Activated CD8-positive, alpha-beta T cell treated with anti-CD3 and anti-CD28 coated beads, Interleukin-2, amount 10 ng/mL, durations not matched to agents 7 days and 5 days (primary cell): ENCODE results near the gene HSH2D. TPM values are rescaled to one million over a fixed set of nuclear protein-coding genes. Genes with fewer than 3 reads are reported as not detected.

ENCODE experiments used
- ATAC-seq: fragments of 150-1000 bp; cut with Tn5 transposase; one replicate; pipeline ENCODE4 v1.10.0; 2021; ENCODE audit warnings: moderate library complexity
- CTCF ChIA-PET: fragments of 350-600 bp; sonication (Branson Sonifier 250); formaldehyde crosslinking; loops from one replicate; lab custom pipeline; 2021; ENCODE audit warnings: antibody characterized with exemption; lab: Charles Lee
- POLR2A ChIA-PET: fragments of 350-600 bp; sonication (Branson Sonifier 250); formaldehyde crosslinking; loops from one replicate; lab custom pipeline; 2021; ENCODE audit warnings: antibody characterized with exemption; lab: Charles Lee
- DNase-seq: peaks from one replicate; pipeline ENCODE4 v3.0.0-alpha.2; 2020
- H3K27ac Mint-ChIP-seq: one replicate; pipeline ENCODE4 v1.8.0; 2021; ENCODE audit warnings: mild to moderate bottlenecking, mixed read lengths
- H3K27me3 Mint-ChIP-seq: one replicate; pipeline ENCODE4 v1.8.0; 2021; ENCODE audit warnings: low read depth, mixed read lengths
- H3K36me3 Mint-ChIP-seq: one replicate; pipeline ENCODE4 v1.8.0; 2021; ENCODE audit warnings: low read depth, mixed read lengths
- H3K4me1 Mint-ChIP-seq: one replicate; pipeline ENCODE4 v1.8.0; 2021; ENCODE audit warnings: low read depth, mixed read lengths
- H3K4me3 Mint-ChIP-seq: one replicate; pipeline ENCODE4 v1.8.0; 2021; ENCODE audit warnings: mild to moderate bottlenecking, mixed read lengths
- H3K9me3 Mint-ChIP-seq: one replicate; pipeline ENCODE4 v1.8.0; 2022; ENCODE audit warnings: mixed read lengths; ENCODE audit not compliant: insufficient read depth
- total RNA-seq, 2 experiments: library from RNA; stranded (reverse); gene quantifications; one replicate each; pipeline ENCODE4 v1.2.3, GENCODE V29; 2021

HSH2D gene
- total RNA-seq, 2 experiments from 2014 or later: 83.6 to 84.3 TPM

DNA sequence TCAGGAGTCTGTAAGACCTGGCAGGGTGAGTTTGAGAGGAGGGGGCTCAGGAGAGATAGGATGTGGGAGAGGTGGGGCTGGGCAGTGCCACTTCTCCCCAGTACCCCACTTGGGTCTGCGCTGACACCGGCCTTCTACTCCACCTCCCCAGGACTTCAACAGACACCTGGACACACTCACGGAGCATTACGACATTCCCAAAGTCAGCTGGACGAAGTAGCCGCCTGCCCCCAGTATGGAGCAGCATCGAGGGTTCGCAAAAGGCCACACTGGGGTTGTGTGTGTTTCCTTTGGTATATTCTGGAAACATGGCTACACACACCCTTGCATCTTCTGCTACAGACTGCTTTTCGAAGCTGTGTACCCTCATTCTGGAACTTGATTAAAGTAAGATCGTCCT lies 47.3 kb downstream of the HSH2D start:
- Mint-ChIP-seq H3K27me3 (no peaks in the 10 kb centered on the region), H3K9me3 (no peaks in the 10 kb centered on the region), H3K4me1 (peaks cover 23% of the 10 kb centered on the region), H3K4me3 (no peak overlapping the region), H3K27ac (no peak overlapping the region), H3K36me3 (peaks cover 47% of the 10 kb centered on the region)
- no peak for DNase-seq
- no peak for ATAC-seq
- POLR2A ChIA-PET: interaction anchor here (0.6 kb wide), 1 partner anchor 180 kb away, joined by 3 read pairs; no protein-coding TSS in a partner anchor
- CTCF ChIA-PET: no interaction called here

DNA sequence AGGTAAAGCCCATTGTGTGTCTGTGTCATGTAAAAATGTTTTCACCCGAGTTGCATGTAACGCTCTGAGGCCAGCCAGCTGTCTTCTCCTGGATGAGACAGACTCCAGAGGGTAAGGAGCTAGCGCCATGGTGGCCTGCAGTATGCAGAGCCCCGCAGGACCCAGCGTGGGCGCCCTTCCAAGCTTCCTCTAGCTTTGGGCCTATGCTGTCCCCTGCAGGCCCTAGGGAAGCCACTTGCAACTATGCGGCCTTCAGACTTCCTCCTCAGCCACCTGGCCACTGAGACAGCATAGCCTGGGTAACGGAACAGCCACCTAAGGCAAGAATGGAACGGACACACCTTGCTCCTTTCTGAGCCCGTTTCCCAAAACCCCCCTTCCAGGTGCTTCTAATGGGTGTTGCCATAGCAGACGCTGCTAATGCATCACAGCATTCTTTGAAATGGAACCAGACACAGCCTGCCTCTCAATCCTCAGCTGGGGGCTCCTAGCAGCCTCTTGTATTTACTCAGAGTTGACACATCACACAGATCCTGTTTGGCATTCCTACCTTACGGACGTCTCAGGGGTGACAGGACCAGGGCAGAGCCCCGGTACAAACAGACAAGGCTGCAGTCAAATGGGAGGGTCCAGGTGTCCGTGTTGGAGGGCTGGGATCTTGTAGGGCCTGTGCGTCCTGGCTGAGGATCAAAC lies 47.9 kb downstream of the HSH2D start:
- POLR2A ChIA-PET: no interaction called here
- Mint-ChIP-seq H3K4me1 (peaks cover 18% of the 10 kb centered on the region), H3K27me3 (no peaks in the 10 kb centered on the region), H3K27ac (no peak overlapping the region), H3K9me3 (no peaks in the 10 kb centered on the region), H3K4me3 (no peak overlapping the region), H3K36me3 (peaks cover 46% of the 10 kb centered on the region)
- DNase-seq: no peak
- peak; percentile 8 for ATAC-seq
- CTCF ChIA-PET: no interaction called here

DNA sequence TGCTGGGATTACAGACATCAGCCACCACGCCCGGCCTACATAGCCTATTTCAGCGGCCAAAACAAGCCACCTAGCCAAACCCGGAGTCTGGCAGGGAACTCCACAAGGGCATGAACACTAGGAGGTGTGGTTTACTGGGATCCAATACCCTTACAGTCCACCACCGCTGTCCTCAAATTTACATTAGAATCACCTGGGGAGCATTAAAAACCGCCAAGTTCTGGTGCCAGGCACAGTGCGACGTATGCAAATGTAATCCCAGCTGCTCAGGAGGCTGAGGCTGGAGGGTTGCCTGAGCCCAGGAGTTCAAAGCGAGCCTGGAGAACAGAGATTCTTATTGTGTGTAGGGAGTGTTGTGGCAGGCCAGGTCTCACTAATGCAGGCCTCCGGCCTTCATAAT lies 50.0 kb downstream of the HSH2D start:
- ChIA-PET CTCF (interaction anchor here (0.9 to 3.5 kb wide), 2 partner anchors 9 to 152 kb away, joined by 6 to 29 read pairs; partner anchors contain the start of gene FAM32A), POLR2A (interaction anchor here (1.8 kb wide), 1 partner anchor 8 kb away, joined by 12 read pairs; the partner anchor contains the start of gene FAM32A)
- Mint-ChIP-seq H3K36me3 (peaks cover 34% of the 10 kb centered on the region), H3K4me3 (no peak overlapping the region), H3K4me1 (peaks cover 17% of the 10 kb centered on the region), H3K9me3 (no peaks in the 10 kb centered on the region), H3K27me3 (no peaks in the 10 kb centered on the region), H3K27ac (no peak overlapping the region)
- DNase-seq: no peak
- no peak for ATAC-seq

DNA sequence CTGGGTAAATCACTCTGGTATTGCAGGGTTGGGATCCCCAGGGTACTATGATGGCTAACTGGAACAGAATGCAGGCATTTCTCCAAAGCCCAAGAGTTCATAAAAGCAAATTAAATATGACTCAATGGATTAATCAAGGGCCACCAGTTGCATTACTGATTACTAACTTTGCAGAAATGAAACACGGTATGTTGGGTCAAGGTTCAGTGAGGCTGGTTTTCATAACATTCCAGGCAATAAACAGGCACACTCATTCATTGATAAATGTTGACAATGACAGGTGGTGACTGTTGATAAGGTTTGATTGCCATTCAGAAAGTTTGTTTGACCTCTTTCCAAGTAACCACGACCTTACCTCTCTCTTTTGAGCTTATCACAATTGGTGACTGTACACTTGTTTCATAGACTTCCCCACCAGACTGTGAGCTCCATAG lies 53.7 kb downstream of the HSH2D start:
- Mint-ChIP-seq H3K9me3 (no peaks in the 10 kb centered on the region), H3K4me1 (peaks cover 46% of the 10 kb centered on the region), H3K4me3 (peak overlapping the region; percentile 97), H3K36me3 (peaks cover 35% of the 10 kb centered on the region), H3K27me3 (no peaks in the 10 kb centered on the region), H3K27ac (peak overlapping the region; percentile 95)
- ChIA-PET CTCF (interaction anchor here (0.8 to 3.7 kb wide), 7 partner anchors 9 to 189 kb away, joined by 3 to 22 read pairs (median 5); partner anchors contain the start of genes FAM32A and HSH2D), POLR2A (interaction anchor here (0.8 to 2.0 kb wide), 10 partner anchors 9 to 274 kb away, joined by 3 to 16 read pairs (median 3); partner anchors contain the start of genes FAM32A, KLF2 and TPM4)
- DNase-seq (no peak), ATAC-seq (no peak)

DNA sequence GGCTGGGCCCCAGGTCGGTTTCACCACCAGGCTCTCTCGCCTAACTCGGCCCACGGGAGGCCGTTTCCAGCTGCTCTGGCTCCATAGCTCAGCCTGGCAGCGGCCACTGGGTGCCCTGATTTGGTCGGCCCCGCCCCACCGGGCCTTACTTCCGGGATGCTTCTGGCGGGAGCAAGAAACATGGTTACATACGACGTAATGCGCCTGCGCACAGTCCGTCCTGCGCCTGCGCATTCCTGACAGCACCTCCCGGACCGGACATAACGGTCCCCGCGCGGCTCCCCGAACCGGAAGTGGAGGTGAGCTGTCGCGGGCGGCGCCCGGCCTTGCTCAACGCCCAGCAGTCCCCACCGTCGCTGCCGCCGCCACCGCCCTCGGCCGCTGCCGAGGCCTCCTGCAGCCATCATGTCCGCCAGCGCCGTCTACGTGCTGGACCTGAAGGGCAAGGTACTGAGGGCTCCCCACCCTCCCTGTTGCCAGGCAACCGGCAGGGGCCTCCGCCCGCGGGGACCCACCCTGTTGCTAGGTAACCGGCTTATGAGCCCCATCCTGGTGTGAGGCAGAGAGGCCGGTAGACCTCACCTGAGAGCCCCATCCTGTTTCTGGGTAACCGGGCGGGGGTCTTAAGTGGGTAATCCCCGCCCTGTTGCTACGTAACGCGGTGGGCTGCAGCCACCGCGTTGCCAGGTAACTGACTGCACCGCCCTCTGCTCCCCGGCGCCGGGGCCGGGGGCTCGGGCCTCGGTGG lies 54.3 kb downstream of the HSH2D start, which contains the start of gene AP1M1:
Gene AP1M1 (plus strand): TSS at position 290 of the 748 bp plus-strand sequence. CDS start 116 bp downstream, at position 406.
- ChIA-PET POLR2A (interaction anchor here (0.6 to 2.0 kb wide), 12 partner anchors 9 to 273 kb away, joined by 3 to 16 read pairs (median 3); partner anchors contain the start of genes FAM32A, KLF2 and TPM4), CTCF (interaction anchor here (0.8 to 3.7 kb wide), 7 partner anchors 10 to 189 kb away, joined by 3 to 22 read pairs (median 5); partner anchors contain the start of genes FAM32A and HSH2D)
- Mint-ChIP-seq H3K4me1 (peaks cover 52% of the 10 kb centered on the region), H3K9me3 (no peaks in the 10 kb centered on the region), H3K36me3 (peaks cover 40% of the 10 kb centered on the region), H3K4me3 (peak within 1 kb of the TSS; percentile 97), H3K27me3 (no peaks in the 10 kb centered on the region), H3K27ac (peak within 1 kb of the TSS; percentile 95)
- peak; percentile 99 for DNase-seq
- peak; percentile 93 for ATAC-seq

DNA sequence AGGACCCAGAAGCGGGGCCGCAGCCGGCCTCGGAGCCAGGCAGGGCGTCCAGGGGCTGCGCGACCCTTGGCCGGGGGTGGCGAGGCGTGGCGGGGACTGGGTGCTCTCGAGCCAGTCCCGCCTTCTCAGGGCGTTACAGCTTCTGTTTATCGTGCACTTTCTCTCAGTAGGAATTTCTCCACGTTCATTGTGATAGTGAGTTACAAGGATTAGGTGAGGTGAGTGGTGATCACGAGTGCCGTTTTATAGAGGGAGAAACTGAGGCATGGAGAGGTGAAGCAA lies 54.8 kb downstream of the HSH2D start:
- ChIA-PET POLR2A (interaction anchor here (0.6 to 2.0 kb wide), 9 partner anchors 9 to 273 kb away, joined by 3 to 16 read pairs (median 3); partner anchors contain the start of gene FAM32A), CTCF (interaction anchor here (1.2 to 3.7 kb wide), 6 partner anchors 13 to 188 kb away, joined by 3 to 22 read pairs (median 8); partner anchors contain the start of gene FAM32A)
- Mint-ChIP-seq H3K4me1 (peaks cover 57% of the 10 kb centered on the region), H3K27me3 (no peaks in the 10 kb centered on the region), H3K27ac (peak overlapping the region; percentile 82), H3K36me3 (peaks cover 44% of the 10 kb centered on the region), H3K4me3 (peak overlapping the region; percentile 97), H3K9me3 (no peaks in the 10 kb centered on the region)
- ATAC-seq (no peak), DNase-seq (no peak)

DNA sequence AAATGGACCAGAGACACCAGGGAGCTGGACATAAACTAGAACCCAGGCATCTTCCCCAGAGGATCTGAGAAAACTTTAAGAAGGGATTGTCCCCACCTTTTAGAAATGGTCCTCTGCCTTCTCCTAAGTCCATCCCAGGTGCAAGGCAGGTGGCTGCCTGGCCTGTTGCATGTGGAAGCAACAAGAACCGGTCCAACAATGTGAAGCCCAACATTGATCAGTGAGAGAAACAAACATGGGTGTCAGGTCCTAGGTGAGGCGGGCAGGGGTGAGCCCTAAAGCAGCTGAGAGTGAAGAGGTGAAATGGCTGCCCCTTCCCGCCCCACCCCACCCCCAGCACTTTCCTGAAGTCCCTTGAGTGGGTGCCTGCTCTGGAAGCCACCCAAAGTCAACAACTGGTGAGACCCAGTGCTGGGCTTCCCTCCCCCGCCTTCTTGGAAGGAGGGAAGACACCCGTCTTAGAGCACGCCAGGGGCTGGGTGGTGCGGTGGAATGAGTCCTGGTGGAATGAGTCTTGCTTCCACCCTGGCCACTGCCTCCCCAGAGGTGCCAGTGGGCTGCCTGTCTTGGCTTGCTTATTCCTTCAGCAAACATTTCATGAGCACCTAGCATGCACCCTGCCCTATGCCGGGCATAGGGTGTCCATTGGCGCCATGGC lies 55.9 kb downstream of the HSH2D start:
- H3K27ac Mint-ChIP-seq: peak overlapping the region; percentile 82
- POLR2A ChIA-PET: interaction anchor here (0.6 to 1.5 kb wide), 3 partner anchors 19 to 128 kb away, joined by 3 to 4 read pairs (median 3); no protein-coding TSS in a partner anchor

DNA sequence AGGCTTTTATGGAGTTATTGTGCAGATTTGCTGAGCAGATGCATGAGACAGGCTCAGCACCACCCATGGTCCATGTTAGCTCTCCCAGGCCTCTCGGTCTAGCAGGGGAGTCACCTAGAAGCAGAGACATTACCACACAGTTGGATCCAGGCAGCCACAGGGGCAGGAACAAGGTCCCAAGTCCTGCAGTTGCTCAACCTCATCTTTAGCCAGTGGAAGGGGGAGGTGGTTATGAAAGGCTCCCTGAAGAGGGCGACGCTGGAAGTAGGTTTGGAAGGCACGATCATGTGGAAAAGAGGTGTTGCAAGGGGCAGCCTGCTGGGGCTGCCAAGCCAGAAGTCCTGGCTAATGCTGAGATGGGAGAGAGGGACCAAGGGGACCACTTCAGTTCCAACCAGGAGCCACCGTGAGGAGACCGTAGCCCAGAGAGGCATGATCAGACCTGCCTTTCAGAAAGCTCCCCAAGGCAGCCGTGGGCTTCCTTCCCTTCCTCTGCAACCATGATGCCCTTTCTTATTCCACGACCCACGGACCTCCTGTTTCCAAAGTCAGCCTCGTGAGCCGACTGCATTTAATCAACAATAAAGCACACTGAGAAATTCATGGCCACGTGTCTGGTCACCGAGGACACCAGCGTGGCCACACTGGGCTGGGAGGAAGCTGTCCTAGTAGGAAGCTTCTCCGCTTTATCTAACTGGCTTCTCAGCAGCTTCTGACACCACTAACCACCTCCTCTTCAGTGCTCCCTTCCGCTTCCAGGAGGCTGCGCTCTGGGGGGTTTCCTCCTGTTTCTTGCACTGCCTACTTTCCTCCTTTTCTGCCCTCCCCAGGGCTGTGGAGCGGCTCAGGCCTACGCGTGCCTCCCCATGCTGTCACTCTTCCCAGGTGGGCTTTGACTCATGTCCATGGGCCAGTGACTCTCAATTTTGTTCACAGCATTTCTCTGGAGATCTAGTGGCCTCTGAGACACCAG lies 56.8 kb downstream of the HSH2D start:
- H3K9me3 Mint-ChIP-seq: no peaks in the 10 kb centered on the region
- CTCF ChIA-PET: interaction anchor here (1.0 to 2.1 kb wide), 3 partner anchors 159 to 183 kb away, joined by 3 to 6 read pairs (median 3); no protein-coding TSS in a partner anchor
- ATAC-seq: no peak
- H3K27ac Mint-ChIP-seq: peak overlapping the region; percentile 81
- peaks cover 66% of the 10 kb centered on the region for H3K4me1 Mint-ChIP-seq
- no peaks in the 10 kb centered on the region for H3K27me3 Mint-ChIP-seq
- POLR2A ChIA-PET: interaction anchor here (0.6 to 1.5 kb wide), 3 partner anchors 15 to 127 kb away, joined by 3 to 4 read pairs (median 4); partner anchors contain the start of gene FAM32A
- peaks cover 53% of the 10 kb centered on the region for H3K36me3 Mint-ChIP-seq
- peak; percentile 32 for DNase-seq
- peak overlapping the region; percentile 66 for H3K4me3 Mint-ChIP-seq

More for the DNA sequence above, 55.9 kb downstream of the HSH2D start:
- Mint-ChIP-seq H3K9me3 (no peaks in the 10 kb centered on the region), H3K36me3 (peaks cover 51% of the 10 kb centered on the region), H3K27me3 (no peaks in the 10 kb centered on the region), H3K4me3 (peak overlapping the region; percentile 97), H3K4me1 (peaks cover 66% of the 10 kb centered on the region)
- ATAC-seq (no peak), DNase-seq (no peak)
- CTCF ChIA-PET: interaction anchor here (1.3 to 3.7 kb wide), 4 partner anchors 14 to 187 kb away, joined by 6 to 22 read pairs (median 10); partner anchors contain the start of gene FAM32A

DNA sequence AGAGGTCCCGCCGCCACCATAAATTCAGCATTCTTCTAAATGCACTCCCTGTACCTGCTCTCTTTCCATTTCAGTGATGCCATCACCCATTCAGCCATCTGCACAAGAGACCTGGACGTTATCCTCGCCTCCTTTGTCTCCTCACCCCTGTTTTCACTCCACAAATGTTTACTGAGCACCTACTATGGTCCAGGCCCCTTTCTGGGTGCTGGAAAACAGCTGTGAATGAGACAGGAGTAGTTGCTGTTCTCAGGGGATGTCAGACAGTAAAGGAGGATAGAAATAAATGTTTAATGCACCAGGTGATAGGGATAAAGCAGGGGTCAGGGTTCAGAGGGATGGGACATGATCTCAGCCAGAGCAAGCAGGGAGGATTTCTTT lies 57.5 kb downstream of the HSH2D start:
- H3K4me1 Mint-ChIP-seq: peaks cover 66% of the 10 kb centered on the region
- peak overlapping the region; percentile 66 for H3K4me3 Mint-ChIP-seq
- POLR2A ChIA-PET: interaction anchor here (1.2 kb wide), 1 partner anchor 16 kb away, joined by 4 read pairs; the partner anchor contains the start of gene FAM32A
- peaks cover 54% of the 10 kb centered on the region for H3K36me3 Mint-ChIP-seq
- H3K9me3 Mint-ChIP-seq: no peaks in the 10 kb centered on the region
- peak overlapping the region; percentile 81 for H3K27ac Mint-ChIP-seq
- CTCF ChIA-PET: interaction anchor here (1.0 kb wide), 1 partner anchor 159 kb away, joined by 3 read pairs; no protein-coding TSS in a partner anchor
- no peak for ATAC-seq
- DNase-seq: no peak
- H3K27me3 Mint-ChIP-seq: no peaks in the 10 kb centered on the region
